Colonic mucosa (tissue), 4 donors: ENCODE results near the gene EYS. TPM values are rescaled to one million over a fixed set of nuclear protein-coding genes. Genes with fewer than 3 reads are reported as not detected.

Experiments used
- DNase-seq: peaks from one replicate; pipeline ENCODE4 v3.0.0-alpha.2; 2020
- H3K27ac ChIP-seq: fragments of 200-600 bp; one replicate; pipeline ENCODE4 v1.8.0; 2021
- H3K27me3 ChIP-seq: fragments of 200-600 bp; one replicate; pipeline ENCODE4 v1.8.0; 2021
- H3K36me3 ChIP-seq: fragments of 200-600 bp; one replicate; pipeline ENCODE4 v1.8.0; 2021
- H3K4me1 ChIP-seq: fragments of 200-600 bp; one replicate; pipeline ENCODE4 v1.8.0; 2021; ENCODE audit warnings: mild to moderate bottlenecking
- H3K4me3 ChIP-seq: fragments of 200-600 bp; one replicate; pipeline ENCODE4 v1.8.0; 2021
- H3K9ac ChIP-seq, 2 donors: one replicate each; pipeline ENCODE4 v1.7.0; 2013; ENCODE audit warnings: control low read depth in 2 of 2, low read depth in 2 of 2, low read length in 2 of 2
- H3K9me3 ChIP-seq: fragments of 200-600 bp; one replicate; pipeline ENCODE4 v1.8.0; 2021
- CTCF ChIP-seq: fragments of 200-600 bp; IDR thresholded peaks from one replicate; pipeline ENCODE4 v1.8.0; 2022; ENCODE audit warnings: antibody characterized with exemption, mild to moderate bottlenecking
- intact Hi-C: fragments of 100-400 bp; cut with DNase I; formaldehyde crosslinking; loops from one replicate; pipeline ENCODE4 v1.14.1; 2022
- total RNA-seq, 2 donors: library from RNA; stranded (reverse); fragmentation: NEBNext Ultra II Directional in 1 of 2; extraction: Animal tissue kit (Norgen Biotek cat#: 25700) in 1 of 2; gene quantifications; one replicate each; pipeline ENCODE4 v1.2.1, GENCODE V29; 2021
- donor health status: healthy.
- donor health status: DM: no; HTN: no; CAD: no.
- donor health status: DM: no; HTN: no; CAD: no.

Gene EYS
- total RNA-seq, 2 donors from 2014 or later, result 0.64 to 0.82 TPM

- Histone ChIP-seq H3K4me3 (no peak overlapping the region), H3K9ac (peak overlapping the region in 1 of 2 donors; percentile 37), H3K36me3 (no peaks in the 10 kb centered on the region), H3K9me3 (no peaks in the 10 kb centered on the region), H3K27me3 (no peaks in the 10 kb centered on the region), H3K27ac (peak overlapping the region; percentile 14), H3K4me1 (no peaks in the 10 kb centered on the region)
- no peak for DNase-seq
- intact Hi-C loops, result no loop called here
- TF ChIP-seq CTCF, result no peak
These were observed 2021.3 kb downstream of the EYS start for GRCh38 chr6:63685446-63686379.

GRCh38 chr6:63683071-63683603, 2023.9 kb downstream of the EYS start:
- no peak for TF ChIP-seq CTCF
- no peak overlapping the region for H3K4me3 ChIP-seq
- H3K9ac ChIP-seq, result no peak overlapping the region
- intact Hi-C loops, result no loop called here
- no peak for DNase-seq
- H3K4me1 ChIP-seq, result no peaks in the 10 kb centered on the region
- no peaks in the 10 kb centered on the region for H3K9me3 ChIP-seq
- H3K36me3 ChIP-seq, result no peaks in the 10 kb centered on the region
- no peak overlapping the region for H3K27ac ChIP-seq
- no peaks in the 10 kb centered on the region for H3K27me3 ChIP-seq

- no peak for TF ChIP-seq CTCF
- Histone ChIP-seq H3K27me3 (no peaks in the 10 kb centered on the region), H3K9ac (no peak overlapping the region), H3K9me3 (no peaks in the 10 kb centered on the region), H3K4me3 (no peak overlapping the region), H3K27ac (peak overlapping the region; percentile 49), H3K36me3 (no peaks in the 10 kb centered on the region), H3K4me1 (no peaks in the 10 kb centered on the region)
- no peak for DNase-seq
- intact Hi-C loops, result no loop called here
These were observed 2029.7 kb downstream of the EYS start for GRCh38 chr6:63677282-63677681.

- no peak for TF ChIP-seq CTCF
- peak overlapping the region; percentile 64 for H3K27ac ChIP-seq
- H3K4me3 ChIP-seq, result no peak overlapping the region
- no peak for DNase-seq
- no peaks in the 10 kb centered on the region for H3K36me3 ChIP-seq
- no peaks in the 10 kb centered on the region for H3K9me3 ChIP-seq
- no peak overlapping the region for H3K9ac ChIP-seq
- no peaks in the 10 kb centered on the region for H3K27me3 ChIP-seq
- no peaks in the 10 kb centered on the region for H3K4me1 ChIP-seq
- intact Hi-C loops, result no loop called here
These were observed 2030.5 kb downstream of the EYS start for GRCh38 chr6:63676412-63677114.

GRCh38 chr6:63675138-63675537, 2031.9 kb downstream of the EYS start:
- DNase-seq, result no peak
- Histone ChIP-seq H3K9me3 (no peaks in the 10 kb centered on the region), H3K4me3 (no peak overlapping the region), H3K4me1 (no peaks in the 10 kb centered on the region), H3K27me3 (no peaks in the 10 kb centered on the region), H3K27ac (peak overlapping the region; percentile 64), H3K9ac (no peak overlapping the region), H3K36me3 (no peaks in the 10 kb centered on the region)
- intact Hi-C loops, result no loop called here
- no peak for TF ChIP-seq CTCF
